Measurements from ENCODE around the gene SIRT7. TPM values are rescaled to one million over a fixed set of nuclear protein-coding genes. Genes with fewer than 3 reads are reported as not detected.

The SIRT7 gene
- total RNA-seq, 1 experiment from 2014 or later: 8.7 TPM

- no peak for DNase-seq (ENCODE audit: low spot score)
These were observed 29.6 kb downstream of the SIRT7 start for GRCh38 chr17:81888105-81888987.

GRCh38 chr17:81885869-81886548 lies 32.0 kb downstream of the SIRT7 start:
- DNase-seq (ENCODE audit: low spot score): peak; percentile 86

- no peak for DNase-seq (ENCODE audit: low spot score)
These were observed 32.5 kb downstream of the SIRT7 start for GRCh38 chr17:81885454-81885853.

- DNase-seq (ENCODE audit: low spot score): no peak
These were observed 33.0 kb downstream of the SIRT7 start for GRCh38 chr17:81884968-81885367.

GRCh38 chr17:81884520-81884919 lies 33.5 kb downstream of the SIRT7 start:
- no peak for DNase-seq (ENCODE audit: low spot score)

- no peak for DNase-seq (ENCODE audit: low spot score)
These were observed 38.9 kb downstream of the SIRT7 start for GRCh38 chr17:81879121-81879520.

GRCh38 chr17:81878294-81878693 lies 39.7 kb downstream of the SIRT7 start:
- DNase-seq (ENCODE audit: low spot score): no peak

DNA sequence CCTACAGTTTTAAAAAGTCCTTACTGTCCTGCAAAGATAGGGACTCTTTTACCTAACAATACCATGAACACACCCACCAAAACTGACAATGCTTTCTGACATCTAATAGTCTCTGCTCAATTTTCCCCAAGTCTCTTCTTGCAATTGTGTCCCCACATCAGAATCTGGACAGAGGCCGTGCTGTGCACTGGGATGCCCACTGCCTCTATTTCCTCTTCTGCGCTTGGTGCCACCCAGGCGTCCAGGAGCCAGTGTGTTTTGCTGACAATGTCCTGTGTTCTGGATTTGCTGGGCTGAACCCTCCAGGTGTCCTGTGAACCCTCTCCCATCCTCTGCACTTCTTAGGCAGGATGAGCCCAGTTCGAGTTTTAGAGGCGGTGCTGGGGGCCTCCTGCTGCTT lies 40.4 kb downstream of the SIRT7 start:
- no peak for DNase-seq (ENCODE audit: low spot score)

DNA sequence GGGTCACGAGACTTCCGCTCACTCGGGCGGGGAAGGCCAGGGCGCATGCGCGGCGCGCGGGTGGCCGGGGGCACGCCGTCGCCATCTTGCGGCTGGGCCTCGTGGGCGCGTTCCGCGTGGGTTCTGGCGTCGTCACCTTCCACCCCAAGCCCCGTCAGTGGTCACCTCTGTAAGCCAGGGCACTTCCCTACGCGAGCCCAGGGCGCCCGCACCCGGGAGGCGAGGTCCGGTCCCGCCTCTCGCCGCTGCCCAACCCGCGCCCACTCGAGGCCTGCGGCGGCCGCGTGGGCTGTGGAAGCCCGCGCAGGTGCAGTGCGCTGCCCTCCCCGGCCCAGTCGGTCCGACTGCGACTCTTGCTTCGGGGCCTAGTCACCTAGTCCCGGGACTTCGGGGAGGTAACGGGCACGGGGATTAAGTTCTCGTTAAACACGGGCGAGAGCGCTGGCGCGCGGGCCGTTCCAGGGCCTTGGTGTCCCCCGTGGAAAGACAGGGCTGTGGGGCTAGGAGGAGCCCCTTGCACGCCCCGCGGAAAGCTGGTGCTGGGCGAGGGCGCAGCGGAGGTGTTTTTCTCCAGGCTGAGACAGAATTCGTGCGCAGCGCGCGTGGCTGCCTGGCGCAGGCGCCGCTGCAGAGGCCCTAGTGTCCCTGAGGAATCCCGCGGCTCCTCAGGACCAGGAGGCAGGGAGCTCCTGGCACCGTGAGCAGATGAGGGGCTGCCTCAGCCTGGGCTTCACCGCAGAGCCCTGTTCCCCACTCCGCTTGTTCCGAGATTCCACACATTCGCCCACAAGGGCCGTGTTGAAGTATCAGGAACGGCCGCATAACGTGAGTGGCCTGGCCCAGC lies 46.4 kb downstream of the SIRT7 start:
- DNase-seq (ENCODE audit: low spot score): no peak

DNA sequence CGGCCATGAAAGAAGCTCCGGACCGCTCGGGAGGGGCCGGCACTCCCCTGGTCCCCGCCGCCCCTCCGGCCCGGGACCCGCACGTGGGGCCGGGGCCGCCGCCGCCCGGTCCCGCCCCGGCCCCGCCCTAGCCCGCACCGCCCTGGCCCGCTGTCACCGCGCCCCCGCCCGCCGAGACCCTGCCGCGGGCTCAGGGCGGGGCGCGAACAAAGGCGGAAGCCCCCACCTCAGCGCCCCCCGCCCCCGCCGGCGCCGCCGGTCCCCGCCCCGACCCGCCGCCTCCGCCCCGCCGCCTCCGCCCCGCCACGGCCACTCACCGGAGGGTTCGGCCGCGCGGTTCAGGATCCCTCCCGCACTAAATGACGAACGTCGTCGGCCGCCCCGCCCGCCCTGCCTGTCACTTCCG lies 47.0 kb downstream of the SIRT7 start, which contains the start of gene ARHGDIA:
Gene ARHGDIA (minus strand): TSS at position 357 of the 406 bp plus-strand sequence. CDS start 1,407 bp downstream, outside the sequence.
- peak; percentile 87 for DNase-seq (ENCODE audit: low spot score)

- DNase-seq (ENCODE audit: low spot score): no peak
These were observed 47.6 kb downstream of the SIRT7 start for GRCh38 chr17:81870131-81870980.

- no peak for DNase-seq (ENCODE audit: low spot score)
These were observed 48.5 kb downstream of the SIRT7 start for GRCh38 chr17:81869221-81870130.

- peak; percentile 79 for DNase-seq (ENCODE audit: low spot score)
These were observed 49.2 kb downstream of the SIRT7 start for GRCh38 chr17:81868674-81869220.

DNA sequence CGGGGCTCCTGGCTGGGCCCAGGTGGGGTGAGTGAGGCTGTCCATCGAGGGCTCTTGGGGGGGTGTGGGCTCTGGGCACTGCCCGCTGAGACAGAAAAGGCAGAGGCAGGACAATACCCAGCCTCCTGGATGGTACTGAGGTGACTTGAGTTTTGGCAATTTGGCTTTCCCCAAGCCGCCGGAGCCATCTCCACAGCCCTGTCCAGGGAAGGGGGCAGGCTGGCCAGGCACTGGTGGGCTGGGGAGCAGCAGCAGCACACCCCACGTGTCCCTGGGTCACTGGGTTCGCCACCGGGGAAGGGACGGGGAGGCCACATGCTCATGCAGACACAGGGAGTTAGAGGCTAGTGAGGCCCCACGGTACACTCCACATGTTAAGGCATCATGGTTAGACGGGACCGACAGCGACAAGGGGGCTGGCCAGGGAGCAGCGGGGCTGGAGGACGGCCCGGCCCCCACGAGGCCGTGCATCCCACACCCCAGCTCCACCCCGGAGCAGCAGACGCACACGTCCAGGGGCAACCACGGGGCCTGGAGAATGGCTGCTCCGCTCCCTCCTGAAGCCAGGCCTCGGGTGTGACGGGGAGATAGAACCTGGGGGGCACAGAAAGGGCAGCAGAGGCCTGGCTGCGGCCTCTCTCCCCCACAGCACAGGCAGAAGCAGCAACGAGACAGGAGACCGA lies 49.8 kb downstream of the SIRT7 start:
- no peak for DNase-seq (ENCODE audit: low spot score)

- peak; percentile 48 for DNase-seq (ENCODE audit: low spot score)
These were observed 50.6 kb downstream of the SIRT7 start for GRCh38 chr17:81867170-81867990.

DNA sequence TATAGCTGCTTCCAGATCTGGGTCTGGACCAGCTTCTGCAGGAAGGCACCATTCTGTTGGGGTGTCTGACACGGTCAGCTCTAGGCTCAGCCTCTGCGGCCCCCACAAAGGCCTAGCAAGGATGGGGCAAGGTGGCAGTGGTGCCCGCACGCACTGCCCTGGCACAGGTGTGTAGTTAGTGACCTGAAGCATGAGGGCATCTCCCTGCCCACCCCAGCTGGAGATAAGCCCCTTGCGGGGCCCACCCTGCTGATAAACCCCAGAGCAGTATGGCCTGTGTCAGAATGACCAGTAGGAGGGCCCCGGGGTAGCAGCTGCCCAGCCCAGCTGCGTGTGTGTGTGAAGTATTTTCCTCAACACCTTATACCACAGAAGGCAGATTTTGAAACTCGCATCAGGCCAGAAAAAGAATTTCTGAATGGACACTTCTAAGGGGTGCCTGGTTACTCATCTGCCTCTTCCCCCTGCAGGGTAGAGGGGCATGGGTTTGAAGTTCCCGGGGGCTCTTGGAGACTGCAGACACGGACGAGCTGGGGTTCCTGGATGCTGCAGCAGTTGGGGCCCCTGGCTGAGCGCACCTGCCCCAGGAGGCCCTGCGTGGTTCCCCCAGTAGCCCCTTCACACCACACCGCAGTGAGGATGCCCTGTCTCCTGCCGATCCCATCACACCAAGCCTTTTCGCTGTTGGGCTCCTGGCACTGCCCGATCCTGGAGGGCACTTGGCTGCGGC lies 51.4 kb downstream of the SIRT7 start:
- DNase-seq (ENCODE audit: low spot score): no peak

DNA sequence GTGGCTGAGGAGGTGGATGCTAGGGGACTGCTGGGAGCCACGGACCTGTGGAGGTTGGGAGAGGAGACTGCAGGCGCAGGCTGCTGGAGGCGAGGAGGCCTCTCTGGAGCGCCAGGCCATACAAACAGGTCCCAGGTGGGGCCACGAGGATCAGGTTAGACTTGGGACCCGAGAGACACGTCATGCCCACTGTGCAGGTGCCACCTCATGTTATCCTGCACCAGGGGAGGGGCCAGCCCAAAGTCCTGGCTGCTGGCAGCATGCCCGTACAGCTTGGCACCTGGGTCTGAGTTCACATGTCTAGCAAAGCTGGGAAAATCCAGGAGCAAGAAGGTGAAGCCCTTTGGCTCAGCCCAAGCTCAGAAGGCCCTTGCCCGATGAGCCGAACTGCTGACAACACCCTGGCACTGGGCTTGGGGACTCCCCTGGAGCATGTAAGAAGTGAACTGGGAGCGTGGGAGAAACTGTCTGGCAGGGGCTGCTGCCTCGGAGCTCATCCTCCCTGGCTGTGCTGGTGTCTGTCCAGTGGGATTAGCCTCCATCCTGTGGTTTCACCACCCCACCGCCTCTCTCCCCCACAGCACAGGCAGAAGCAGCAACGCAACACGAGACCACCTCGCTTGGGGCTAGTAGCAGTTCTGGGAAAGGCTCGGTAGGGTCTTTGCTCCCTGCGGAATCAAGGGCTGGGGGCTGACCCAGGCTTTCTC lies 52.1 kb downstream of the SIRT7 start:
- DNase-seq (ENCODE audit: low spot score): no peak

All from H4 (cell line).